ENCODE measurements around the gene SRA1.

- no peak for TF ChIP-seq EP300 (IDR thresholded peaks at IDR 0.05)
- TF ChIP-seq POLR2A (IDR thresholded peaks at IDR 0.05) = no peak
Measured at GRCh38 chr5:140549237-140550144, 7.8 kb downstream of the SRA1 start.
